Stimulated activated CD8-positive, alpha-beta memory T cell treated with anti-CD3 and anti-CD28 coated beads, Interleukin-12 subunit alpha, Interleukin-12 subunit beta, amount 100 ng/mL, for 24 hours (primary cell): Measurements from ENCODE around the gene APBA1.
"Not testable (repeated sequence)": the region's sequence is repeated elsewhere in the genome, so short reads cannot be mapped to it uniquely, and the experiment has no call there.

Source experiments
- DNase-seq: peaks from one replicate; pipeline ENCODE4 v3.0.0-alpha.2; 2020; ENCODE audit errors: extremely low read depth

APBA1 gene

DNA sequence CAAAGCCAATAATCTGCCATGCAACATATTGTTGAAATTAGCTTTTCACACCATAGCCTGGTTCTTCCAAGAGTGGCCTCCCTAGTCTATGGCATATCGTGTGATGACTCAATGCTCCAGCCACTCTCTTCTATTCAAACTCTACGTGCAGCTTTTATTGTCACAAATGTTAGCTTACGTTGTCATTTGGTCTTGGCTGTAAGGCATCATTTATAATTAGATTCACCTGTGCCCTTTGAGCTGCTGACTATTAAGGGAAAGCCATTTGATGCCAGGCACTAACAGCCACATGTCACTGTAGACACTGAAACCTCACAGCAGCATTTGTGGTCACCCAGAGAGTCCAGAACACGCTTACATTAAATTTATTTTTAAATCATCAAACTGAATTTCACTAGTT is 66.8 kb downstream of the APBA1 start:
- DNase-seq = no peak

DNA sequence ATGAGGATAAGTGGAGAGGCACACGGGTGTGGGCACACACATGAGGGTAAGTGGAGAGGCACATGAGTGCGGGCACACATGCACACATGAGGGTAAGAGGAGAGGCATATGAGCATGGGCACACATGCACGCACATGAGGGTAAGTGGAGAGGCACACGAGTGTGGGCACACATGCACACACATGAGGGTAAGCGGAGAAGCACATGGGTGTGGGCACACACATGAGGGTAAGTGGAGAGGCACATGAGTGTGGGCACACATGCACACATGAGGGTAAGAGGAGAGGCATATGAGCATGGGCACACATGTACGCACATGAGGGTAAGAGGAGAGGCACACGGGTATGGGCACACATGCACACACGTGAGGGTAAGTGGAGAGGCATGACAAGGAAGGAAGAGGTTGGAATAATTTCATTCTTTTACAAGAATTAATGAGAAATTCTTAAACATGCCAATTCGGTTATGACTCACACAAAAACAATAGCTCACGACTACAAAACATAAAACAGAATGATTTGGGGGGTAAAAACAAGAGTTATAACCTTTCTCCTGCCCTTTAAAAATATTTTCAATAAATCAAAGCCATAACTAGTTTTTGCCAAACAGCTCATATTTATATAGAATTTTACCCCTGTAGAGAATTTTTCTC is 67.5 kb downstream of the APBA1 start:
- DNase-seq = no peak

DNA sequence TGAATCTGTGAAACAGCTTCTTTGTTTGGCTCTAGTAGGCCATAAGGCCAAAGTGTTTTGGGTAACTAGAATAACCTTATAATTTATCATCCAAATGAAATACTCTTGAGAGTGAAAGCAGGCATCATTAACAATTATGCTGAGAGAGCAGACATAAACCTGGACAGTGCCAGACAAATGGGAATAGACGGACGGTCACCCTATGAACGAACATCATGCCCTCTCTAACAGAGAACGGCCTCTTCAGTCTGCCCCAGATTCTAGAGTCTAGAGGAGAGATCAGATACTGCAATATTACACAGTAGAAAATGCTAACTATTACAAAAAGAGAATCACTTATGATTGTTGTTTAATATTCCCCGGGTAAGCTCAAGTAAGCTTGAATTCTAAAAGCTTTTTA is 68.5 kb downstream of the APBA1 start:
- no peak for DNase-seq

DNA sequence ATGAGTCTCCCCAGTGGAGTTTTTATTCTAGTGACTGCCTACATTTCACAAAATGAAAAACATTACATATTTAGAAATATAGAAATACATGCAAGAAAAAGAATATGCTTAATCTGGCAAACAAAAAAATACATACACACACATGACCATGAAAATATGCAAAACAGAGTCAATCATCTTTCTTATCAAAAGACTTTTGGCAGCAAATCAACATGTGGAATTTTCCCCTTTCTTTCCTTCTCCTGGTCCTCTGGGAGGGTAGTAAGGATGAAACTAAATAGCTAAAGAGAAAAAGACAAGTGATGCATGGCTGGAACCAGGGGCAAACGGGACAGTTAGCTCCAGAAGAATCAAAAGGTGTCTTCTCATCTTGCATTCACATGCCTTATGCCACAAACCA is 69.4 kb downstream of the APBA1 start:
- DNase-seq = no peak

DNA sequence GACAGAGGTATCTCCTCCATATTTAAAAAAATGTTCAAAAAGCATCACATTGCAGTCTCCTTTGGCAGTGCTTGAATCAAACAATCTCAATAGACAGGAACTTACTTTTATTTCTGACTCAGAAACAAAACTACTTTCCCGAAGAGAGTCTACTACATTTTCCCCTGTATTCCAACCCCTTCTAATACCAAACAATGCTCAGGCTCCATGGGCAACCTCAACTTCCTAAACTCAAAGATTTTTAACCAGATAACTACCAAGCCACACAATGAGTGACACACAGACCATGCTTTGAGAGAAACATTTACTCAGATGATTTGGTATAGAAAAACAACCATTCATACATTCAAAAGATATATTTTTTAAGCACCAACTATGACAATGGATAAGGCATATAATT is 70.5 kb downstream of the APBA1 start:
- no peak for DNase-seq

DNA sequence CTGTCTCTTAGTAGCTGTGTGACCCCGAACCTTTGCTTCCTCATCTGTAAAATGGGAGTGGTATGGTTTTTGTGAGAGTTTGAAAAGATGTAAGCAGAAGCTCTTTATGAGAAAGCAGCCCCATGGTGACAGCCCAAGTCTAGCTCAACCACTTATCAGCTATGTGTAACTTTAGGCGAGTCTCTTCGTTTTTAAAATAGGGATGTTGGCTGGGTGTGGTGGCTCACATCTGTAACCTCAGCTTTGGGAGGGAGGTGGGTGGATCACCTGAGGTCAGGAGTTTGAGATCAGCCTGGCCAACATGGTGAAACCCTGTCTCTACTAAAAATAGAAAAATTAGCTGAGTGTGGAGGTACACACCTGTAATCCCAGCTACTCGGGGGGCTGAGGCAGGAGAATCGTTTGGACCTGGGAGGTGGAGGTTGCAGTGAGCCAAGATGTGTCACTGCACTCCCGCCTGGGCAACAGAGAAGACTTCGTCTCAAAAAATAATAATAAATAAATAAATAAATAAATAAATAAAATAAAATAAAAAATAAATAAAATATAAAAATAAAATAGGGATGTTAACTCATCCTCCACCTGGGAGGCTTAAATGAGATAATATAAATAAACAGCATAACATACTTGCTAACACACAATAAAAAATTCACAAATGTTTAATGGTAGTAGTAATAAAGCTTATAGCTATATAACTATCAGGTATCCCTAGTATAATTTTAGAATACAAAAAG is 71.7 kb downstream of the APBA1 start:
- DNase-seq = no peak

DNA sequence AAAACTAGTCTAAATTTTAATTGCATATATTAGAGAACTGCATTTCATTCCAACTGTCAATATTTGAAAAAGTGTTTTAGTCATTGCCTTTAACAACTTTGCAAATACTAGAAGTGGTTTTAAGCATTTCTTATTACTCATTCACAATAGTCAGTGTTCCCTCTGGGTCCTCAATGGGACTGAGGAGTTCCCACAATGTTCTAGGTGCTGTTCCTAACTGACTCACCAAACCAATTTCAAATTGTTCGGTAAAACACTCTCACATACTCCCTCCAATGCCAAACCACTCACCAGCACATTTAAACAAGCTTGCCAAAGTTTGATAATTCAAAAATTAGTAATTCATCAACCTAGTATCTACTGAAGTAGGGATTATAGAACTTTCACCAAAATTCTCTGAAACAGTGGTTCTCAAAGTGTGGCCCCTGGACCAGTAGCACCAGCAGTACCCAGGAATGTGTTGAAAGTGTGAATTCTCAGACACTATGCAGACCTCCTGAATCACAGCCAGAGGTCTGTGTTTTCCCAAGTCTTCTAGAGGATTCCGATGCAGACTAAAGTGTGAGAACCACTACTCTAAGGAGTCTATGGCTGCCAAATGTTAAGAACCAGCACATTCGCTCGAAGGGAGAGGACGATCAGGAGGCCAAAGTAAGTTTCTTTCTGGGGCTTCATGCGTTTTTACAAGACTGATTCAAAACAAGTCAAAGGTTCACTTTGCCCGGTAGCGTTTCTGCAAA is 72.8 kb downstream of the APBA1 start:
- DNase-seq = no peak

DNA sequence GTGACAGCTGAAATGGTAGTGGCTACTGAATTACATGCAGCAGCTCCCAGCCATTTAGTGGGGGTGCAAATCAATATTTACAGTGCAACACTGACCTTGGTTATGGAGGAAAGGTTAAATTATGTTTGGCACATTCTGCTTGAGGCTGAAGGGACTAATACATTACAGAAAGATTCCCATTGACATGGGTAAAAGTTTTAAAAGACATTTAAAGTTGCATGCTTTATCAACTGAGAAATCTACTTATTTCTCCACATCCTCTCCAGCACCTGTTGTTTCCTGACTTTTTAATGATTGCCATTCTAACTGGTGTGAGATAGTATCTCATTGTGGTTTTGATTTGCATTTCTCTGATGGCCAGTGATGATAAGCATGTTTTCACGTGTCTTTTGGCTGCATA is 75.3 kb downstream of the APBA1 start:
- not testable (repeated sequence) for DNase-seq

DNA sequence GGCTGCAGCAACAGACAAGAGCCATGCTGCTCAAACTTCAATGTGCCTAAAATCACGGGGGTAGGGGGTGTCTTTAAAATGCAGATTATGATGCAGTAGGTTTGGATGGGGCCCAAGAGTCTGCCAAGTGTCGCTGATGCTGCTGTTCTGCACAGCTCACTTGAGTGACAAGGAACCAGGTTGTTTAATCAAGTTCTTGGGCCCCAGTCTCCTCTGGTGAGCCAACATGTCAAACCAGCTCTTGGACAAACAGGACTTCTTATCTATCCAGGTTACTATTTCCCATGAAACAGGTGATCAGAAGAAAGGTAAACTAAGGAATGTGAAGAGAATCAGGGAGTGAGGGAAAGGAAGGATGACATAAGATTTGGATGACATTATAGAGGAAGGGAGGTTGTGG is 78.0 kb downstream of the APBA1 start:
- DNase-seq = no peak

DNA sequence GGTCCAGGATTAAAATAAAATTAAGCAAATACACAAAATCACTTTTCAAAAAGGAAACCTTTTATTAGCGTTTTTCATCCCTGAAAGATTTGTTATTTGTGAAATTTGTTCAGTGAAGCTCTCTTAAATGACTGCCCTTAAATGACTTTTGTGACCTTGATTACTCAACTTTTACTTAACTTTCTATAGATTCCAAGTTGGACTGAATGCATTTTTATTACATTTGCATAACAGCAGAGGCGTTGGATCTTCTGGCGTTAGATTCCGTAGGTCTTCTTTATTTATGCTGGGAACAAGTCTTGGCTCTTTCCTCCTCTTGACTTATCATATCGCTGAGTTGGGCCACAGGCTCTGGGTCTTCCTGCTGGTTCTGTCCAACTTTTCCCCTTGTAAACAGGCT is 78.4 kb downstream of the APBA1 start:
- no peak for DNase-seq

DNA sequence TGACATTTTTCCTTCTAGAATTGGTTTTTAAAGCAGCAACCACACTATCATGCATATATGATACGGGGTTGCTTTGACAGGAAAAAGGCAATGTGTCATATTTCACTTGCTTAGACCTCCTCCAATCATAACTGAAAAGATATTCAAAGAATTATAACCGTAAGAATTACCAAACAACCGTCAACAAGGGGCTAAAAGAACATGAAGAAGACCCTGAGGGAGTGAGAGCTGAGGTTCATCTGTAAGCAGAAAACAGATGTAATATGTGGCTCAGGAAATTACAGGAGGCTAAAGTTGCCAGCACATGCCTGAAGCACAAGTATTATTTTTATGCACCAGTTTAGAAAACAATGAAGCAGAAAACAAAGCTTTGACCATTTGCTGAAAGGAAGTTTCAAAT is 78.9 kb downstream of the APBA1 start:
- no peak for DNase-seq

DNA sequence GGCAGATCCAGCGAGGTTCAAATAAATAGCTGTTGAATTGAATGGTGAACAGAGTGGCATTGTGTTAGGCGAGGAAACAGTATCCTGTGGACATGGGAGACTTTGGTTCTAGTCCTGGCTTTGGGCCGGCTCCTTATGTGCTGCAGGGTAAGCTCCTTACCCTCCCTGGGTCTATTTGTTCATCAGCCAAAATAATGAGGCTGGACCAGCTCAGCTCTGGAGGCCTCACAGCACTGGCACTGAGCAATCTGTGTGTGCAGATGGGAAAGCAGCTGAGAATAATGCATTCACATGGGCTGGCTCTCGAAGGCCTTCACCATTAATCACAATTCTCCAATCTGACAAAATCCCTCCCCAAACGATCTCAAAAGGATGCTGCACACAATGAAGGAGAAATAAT is 81.9 kb downstream of the APBA1 start:
- no peak for DNase-seq

DNA sequence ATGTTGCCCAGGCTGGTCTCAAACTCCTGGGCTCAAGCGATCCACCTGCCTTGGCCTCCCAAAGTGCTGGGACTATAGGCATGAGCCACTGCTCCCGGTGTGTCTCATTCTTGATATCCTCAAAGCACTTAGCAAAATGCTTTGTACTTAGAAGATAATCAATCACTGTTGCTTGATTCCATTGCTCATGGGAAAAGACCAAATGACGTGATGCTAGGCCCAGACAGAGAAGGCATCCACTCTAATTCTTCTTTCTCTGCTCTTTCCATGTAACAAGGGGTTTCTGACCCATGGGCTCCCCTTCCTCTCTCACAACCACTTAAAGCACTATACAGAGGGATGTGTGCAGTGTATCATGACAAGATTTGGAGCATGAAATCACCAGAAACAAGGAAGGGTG is 83.0 kb downstream of the APBA1 start:
- DNase-seq = no peak

DNA sequence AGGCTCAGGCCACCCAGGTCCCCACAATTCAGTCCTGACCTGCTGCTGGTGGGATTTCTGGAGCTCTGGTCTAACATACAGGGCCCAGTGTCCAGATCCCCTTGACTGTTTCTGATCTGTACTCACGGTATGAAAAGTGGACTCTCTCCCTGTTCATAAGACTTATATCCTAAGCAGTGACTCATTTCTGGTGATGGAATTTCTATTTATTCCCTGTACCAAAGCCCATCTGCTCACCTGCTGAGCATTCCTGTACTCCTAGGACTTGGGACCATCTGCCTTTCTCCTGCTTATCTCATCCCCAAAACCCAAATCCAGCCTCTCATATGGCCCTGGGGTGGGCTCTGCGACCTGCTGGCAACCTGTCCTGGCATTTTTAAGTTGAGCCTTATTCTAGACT is 86.6 kb downstream of the APBA1 start:
- DNase-seq = no peak

DNA sequence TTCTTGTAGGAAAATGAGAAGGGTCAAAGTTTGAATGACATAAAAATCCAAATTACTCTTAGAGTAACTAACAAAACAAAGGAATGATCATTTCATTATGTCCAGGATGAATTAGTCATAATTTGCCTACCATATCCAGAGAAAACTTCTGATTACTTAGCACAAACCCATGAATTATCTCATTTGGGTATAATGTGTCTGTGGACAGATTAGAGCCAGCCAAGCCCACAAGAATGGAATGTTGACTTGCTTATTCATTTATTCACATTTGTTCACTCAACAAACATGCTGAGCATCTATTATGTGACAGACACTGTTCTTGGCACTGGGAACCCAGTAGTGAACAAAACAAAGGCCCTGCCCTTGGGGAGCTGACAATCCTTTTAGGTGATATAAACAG is 87.4 kb downstream of the APBA1 start:
- no peak for DNase-seq

DNA sequence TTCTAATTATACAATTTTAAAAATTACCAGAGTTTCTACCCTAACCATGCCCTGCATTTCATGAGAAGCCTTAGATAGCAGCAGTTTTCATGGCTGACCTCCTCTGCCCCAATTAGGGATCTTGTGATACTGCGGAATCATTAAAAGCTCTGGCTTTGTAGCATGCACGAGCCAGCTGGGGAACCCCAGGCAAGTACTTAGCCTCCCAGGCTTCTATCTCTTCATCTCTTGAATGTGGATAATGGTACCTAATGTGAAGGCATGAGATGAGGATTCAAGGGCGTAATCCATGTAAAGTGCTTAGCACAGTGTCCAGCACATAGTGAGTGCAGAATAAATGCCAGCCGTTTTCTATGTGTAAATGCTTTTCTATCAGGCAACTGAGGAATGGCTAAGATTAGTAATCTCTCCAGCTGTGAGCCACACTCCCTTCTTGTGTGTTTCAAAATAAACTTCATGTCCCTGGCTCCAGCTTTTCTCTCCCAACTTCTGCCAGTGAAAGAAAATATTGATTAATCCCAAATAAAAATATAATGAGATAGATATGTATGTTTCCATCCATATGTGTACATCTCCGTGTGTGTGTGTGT is 88.4 kb downstream of the APBA1 start:
- no peak for DNase-seq

DNA sequence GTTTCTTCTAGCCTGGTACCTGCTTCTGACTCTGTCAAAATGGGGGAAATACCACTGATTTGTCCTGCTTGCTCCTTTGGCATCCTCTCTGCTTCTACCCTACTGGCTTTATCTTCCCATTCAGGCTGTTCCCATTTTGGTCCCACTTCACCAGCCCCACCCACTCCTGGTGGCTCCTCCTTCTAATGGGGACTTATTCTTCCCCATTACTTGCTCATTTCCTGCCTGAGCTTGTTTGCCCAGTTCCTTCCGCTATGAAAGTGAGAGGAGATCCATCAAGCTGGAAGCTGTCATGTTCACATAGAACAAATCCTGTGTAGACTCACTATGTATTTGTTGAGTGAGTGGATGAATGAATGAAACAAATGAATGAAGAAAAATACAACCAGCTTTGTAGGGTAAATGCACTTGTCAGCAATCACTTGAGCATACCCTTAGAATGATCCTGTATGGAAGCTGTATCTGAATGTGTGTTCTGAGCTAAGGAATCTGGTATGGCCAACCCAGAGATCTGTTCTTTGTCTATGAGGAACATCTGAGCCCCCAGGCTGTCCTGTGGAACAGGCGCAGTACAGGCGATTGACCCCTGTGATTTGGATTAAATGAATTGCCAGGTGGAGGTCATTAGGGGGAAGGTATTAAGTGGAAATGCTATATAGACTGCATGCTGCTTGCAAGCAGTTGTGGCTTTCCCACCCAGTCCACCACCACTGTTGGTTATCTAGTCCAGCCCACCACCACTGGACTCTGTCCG is 89.5 kb downstream of the APBA1 start:
- DNase-seq = no peak

DNA sequence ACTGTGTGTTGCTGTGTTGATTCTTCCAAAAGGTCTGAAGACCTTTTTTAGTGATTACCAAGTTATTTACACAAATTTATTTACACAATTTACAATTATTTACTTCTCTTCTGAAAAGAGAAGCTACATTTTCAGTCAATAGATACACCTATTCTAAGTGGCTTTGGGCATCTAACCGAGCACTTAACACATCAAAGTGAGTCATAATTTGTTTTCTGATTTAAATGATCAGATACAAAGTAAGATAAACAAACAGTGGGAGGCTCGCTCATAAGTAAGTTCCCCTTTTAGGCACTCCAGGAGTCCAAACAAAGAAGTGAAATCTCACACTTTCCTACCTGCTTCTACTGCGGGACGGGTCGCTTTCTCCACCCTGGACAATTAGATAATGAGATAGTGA is 90.2 kb downstream of the APBA1 start:
- DNase-seq = no peak

DNA sequence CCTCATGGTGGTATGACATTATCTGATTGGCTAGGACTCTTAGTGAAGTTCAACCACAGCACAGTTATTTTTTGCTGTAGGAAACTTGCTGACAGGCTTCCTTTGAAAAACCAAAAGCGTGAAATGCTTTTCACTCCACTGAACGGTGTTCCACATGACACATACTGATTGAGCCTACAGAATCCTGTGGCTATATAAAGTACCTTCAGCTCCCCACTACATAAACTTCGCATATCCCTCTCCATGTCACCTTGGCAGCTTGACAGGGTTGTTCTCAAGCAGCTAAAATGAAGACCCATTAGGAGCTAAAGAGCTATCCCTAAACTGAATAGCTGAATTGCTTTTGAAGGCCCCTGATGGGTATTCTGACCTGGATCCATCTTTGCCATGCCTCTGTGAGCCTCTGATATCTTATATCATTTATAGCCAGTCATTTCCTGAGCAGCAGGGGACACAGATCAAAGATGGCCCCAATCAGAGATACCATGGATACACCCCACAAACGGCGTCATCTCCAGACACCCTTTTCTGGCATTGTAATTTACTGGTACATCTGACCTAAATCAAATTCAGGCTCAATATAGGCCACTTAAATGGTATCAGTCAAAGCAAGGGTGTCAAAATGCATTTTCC is 91.5 kb downstream of the APBA1 start:
- DNase-seq = no peak

DNA sequence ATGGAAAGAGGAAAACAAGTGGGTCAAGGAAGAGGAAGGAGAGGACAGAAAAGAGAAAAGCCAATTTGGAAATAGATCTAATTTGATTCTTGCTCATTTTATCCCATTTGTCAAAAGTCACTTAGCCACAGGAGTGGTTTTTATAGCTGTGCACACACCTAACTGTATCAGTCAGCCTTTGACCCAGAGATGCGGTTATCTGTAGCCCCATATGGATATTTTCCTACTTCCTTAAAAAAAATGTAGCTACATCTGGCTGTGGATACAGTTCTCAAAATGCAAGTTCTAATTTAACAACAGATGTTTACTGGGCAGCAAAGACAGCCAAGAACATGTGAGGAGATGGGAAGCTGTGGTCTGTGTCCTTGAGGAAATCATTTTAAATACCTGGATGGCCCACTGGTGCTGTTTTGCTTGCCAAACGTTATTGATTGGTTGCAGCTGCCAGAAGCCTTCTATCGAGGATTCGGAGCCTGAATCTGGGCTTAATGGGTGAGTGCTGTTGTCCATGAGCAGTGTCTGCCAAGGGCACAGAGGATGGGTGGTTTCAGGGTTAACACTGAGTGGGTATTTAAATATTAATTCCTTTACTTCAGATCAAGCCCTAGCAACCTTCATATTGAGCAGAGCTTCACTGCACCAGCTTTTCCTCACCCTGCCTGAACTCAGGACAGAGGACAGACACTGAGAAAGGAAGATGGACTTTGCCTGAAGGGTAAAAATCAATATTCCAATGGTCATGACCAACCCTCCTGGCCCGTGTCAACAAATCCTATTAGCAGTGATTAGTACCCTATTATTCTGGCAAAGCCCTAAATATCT is 92.2 kb downstream of the APBA1 start:
- DNase-seq = no peak
